CD4-positive, alpha-beta memory T cell (primary cell): ENCODE measurements around the gene CDK5RAP3. TPM values are rescaled to one million over a fixed set of nuclear protein-coding genes. Genes with fewer than 3 reads are reported as not detected.

Source experiments
- CTCF ChIA-PET: fragments of 350-600 bp; sonication (Branson Sonifier 250); formaldehyde crosslinking; loops from one replicate; lab custom pipeline; 2021; ENCODE audit warnings: inconsistent platforms; ENCODE audit not compliant: partially characterized antibody; lab: Charles Lee
- POLR2A ChIA-PET: fragments of 350-600 bp; sonication (Branson Sonifier 250); formaldehyde crosslinking; loops from one replicate; lab custom pipeline; 2021; ENCODE audit not compliant: partially characterized antibody; lab: Charles Lee
- DNase-seq, 5 donors: peaks; one replicate each; pipeline versions ENCODE4 v3.0.0 to v3.0.0-alpha.2; 2020 to 2022; ENCODE audit warnings: mixed read lengths in 1 of 5
- H3K27ac ChIP-seq: one replicate; pipeline ENCODE4 v1.7.0; 2013; ENCODE audit warnings: low read depth, low read length
- H3K27me3 ChIP-seq: 2 replicates; pipeline ENCODE4 v1.7.0; 2013; ENCODE audit warnings: mild to moderate bottlenecking, low read length, moderate library complexity; ENCODE audit not compliant: insufficient read depth
- H3K36me3 ChIP-seq: 2 replicates; pipeline ENCODE4 v1.7.0; 2013; ENCODE audit warnings: mild to moderate bottlenecking, low read length, moderate library complexity; ENCODE audit not compliant: insufficient read depth
- H3K4me1 ChIP-seq: 2 replicates; pipeline ENCODE4 v1.7.0; 2013; ENCODE audit warnings: mild to moderate bottlenecking, low read length, moderate library complexity; ENCODE audit not compliant: insufficient read depth
- H3K4me3 ChIP-seq, 2 donors: one replicate each; pipeline ENCODE4 v1.7.0; 2013; ENCODE audit warnings: low read length in 2 of 2, mild to moderate bottlenecking in 1 of 2
- H3K9me3 ChIP-seq, 2 donors: one replicate each; pipeline ENCODE4 v1.7.0; 2013; ENCODE audit warnings: low read length in 2 of 2, control low read depth in 1 of 2; ENCODE audit not compliant: control insufficient read depth in 1 of 2
- H3K27ac Mint-ChIP-seq, 7 donors: one replicate each; pipeline ENCODE4 v1.8.0; 2020 to 2021; ENCODE audit warnings: mixed read lengths in 7 of 7, mild to moderate bottlenecking in 6 of 7, inconsistent platforms in 3 of 7, moderate library complexity in 3 of 7
- H3K27me3 Mint-ChIP-seq, 2 donors: one replicate each; pipeline ENCODE4 v1.8.0; 2020 to 2021; ENCODE audit warnings: mixed read lengths in 2 of 2
- H3K36me3 Mint-ChIP-seq, 2 donors: one replicate each; pipeline ENCODE4 v1.8.0; 2020 to 2021; ENCODE audit warnings: mixed read lengths in 2 of 2, inconsistent platforms in 1 of 2, mild to moderate bottlenecking in 1 of 2
- H3K4me1 Mint-ChIP-seq, 4 donors: one replicate each; pipeline ENCODE4 v1.8.0; 2020 to 2021; ENCODE audit warnings: mixed read lengths in 4 of 4, mild to moderate bottlenecking in 1 of 4
- H3K4me3 Mint-ChIP-seq, 8 donors: one replicate each; pipeline ENCODE4 v1.8.0; 2020 to 2021; ENCODE audit warnings: mixed read lengths in 8 of 8, mild to moderate bottlenecking in 7 of 8, moderate library complexity in 6 of 8, inconsistent platforms in 3 of 8
- H3K9me3 Mint-ChIP-seq, 8 donors: one replicate each; pipeline ENCODE4 v1.8.0; 2020 to 2021; ENCODE audit warnings: mixed read lengths in 8 of 8, mild to moderate bottlenecking in 5 of 8, inconsistent platforms in 3 of 8, moderate library complexity in 1 of 8
- intact Hi-C: fragments of 100-400 bp; cut with micrococcal nuclease; formaldehyde crosslinking; loops from one replicate; pipeline ENCODE4 v1.15.1; 2023
- polyA plus RNA-seq, 2 donors: library from polyadenylated mRNA; unstranded; fragments of 300-500 nt; fragmentation: Illumina TruSeq; gene quantifications; one replicate each; pipeline ENCODE4 v1.2.3, GENCODE V29; 2021
- total RNA-seq, 2 experiments: library from RNA; stranded (reverse); gene quantifications; one replicate each; pipeline ENCODE4 v1.2.3, GENCODE V29; 2021

CDK5RAP3 gene
- total and polyA plus RNA-seq, 4 experiments from 2014 or later, result 75.1 to 343 (median 220) TPM

DNA sequence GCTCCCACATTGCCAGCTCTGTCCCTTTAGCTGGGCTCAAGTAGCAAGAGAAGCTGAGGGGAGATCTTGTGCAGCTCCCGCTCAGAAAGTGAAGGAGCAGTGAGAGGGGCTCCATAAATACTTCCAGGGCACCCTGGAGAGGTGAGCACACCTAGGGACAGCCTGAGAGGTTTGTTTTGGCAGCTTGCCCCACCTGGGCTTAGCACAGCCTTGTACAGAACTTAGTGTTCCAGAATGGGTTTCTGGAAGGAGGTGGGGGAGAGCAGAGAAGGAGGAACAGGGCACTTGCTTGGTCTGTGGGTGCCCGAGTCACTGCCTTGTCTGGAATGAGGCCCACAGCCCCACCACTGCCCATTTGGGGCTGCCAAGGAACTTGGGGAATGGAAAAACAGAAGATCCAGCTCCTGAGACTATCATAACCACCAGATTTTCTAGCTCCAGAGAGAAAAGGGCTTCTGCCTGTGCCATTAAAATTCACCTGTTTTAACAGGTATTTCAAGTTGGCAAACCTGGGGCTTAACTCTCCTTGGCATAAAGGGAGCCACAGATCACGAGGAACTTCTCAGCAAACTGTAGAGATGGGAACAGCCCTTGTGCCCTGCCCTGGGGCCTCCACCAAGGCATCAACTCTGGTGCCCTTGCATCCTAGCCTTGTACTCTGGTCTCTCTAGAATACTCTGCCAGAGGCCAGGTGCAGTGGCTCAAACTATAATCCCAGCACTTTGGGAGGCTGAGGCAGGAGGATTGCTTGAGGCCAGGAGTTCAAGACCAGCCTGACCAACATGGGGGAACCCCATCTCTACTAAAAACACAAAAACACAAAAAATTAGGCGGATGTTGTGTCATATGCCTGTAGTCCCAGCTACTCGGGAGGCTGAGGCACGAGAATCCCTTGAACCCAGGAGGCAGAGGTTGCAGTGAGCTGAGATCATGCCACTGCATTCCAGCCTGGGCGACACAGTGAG lies 15.1 kb upstream of the CDK5RAP3 start:
- H3K27ac Mint-ChIP-seq, result no peak overlapping the region
- Histone ChIP-seq H3K27me3 (no peaks in the 10 kb centered on the region), H3K4me3 (no peak overlapping the region), H3K27ac (no peak overlapping the region), H3K4me1 (no peaks in the 10 kb centered on the region), H3K36me3 (no peaks in the 10 kb centered on the region), H3K9me3 (no peaks in the 10 kb centered on the region)
- H3K27me3 Mint-ChIP-seq, result no peaks in the 10 kb centered on the region
- no peaks in the 10 kb centered on the region for H3K4me1 Mint-ChIP-seq
- no peaks in the 10 kb centered on the region for H3K9me3 Mint-ChIP-seq
- ChIA-PET CTCF (interaction anchor here (1.2 to 2.5 kb wide), 8 partner anchors 8 to 24 kb away, joined by 3 to 18 read pairs (median 5); partner anchors contain the start of gene CDK5RAP3), POLR2A (interaction anchor here (1.5 kb wide), 1 partner anchor 14 kb away, joined by 3 read pairs; the partner anchor contains the start of gene PNPO)
- DNase-seq, result no peak
- H3K4me3 Mint-ChIP-seq, result no peak overlapping the region
- H3K36me3 Mint-ChIP-seq, result peaks cover 0 to 4% of the 10 kb centered on the region in 2 donors
- intact Hi-C loops, result no loop called here

DNA sequence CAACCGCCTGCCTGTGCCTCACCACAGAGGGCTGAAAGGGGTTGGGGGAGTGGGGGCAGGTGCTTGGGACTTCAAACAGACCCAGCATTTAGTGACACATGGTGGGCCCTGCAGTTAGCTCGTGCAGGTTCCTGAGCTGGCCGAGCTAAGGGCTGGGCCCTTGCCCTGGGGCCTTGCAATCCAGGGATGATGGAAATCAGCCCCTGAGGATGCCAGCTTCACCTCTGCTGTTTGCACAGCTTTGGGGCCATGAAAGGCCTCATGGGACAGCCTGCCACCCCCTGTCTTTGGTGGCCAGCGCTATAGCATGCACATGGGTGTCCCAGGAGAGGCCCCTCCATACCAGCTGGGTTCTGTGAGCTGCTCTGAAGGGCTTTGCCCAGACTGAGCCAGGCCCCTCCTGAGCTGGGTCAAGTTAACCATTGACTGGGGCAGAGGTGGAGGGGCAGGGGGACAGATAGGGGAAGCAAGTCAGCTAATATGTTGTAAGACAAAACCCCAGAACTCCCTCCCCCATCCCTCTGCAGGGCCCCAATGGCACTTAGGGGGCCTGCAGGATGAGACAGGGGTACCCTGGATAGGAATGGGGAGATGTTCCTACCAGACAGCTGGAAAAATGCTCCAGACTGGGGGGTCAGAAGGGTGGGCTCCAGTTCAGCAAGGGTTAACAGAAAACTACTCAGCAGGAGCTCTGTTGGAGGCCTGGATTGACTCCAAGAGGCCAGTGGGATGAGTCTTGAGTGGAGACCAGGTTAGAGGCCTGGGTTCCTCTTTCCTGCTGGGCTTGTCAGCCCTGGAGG lies 13.9 kb upstream of the CDK5RAP3 start:
- H3K4me3 ChIP-seq, result no peak overlapping the region
- CTCF ChIA-PET, result interaction anchor here (0.8 to 2.1 kb wide), 4 partner anchors 9 to 114 kb away, joined by 3 to 16 read pairs (median 8); partner anchors contain the start of gene CDK5RAP3
- POLR2A ChIA-PET, result interaction anchor here (1.5 to 2.4 kb wide), 2 partner anchors 14 to 15 kb away, joined by 3 to 7 read pairs; partner anchors contain the start of genes CDK5RAP3 and PNPO
- no peak overlapping the region for H3K4me3 Mint-ChIP-seq
- intact Hi-C loops, result no loop called here
- H3K36me3 ChIP-seq, result no peaks in the 10 kb centered on the region
- DNase-seq, result no peak
- H3K9me3 Mint-ChIP-seq, result no peaks in the 10 kb centered on the region
- H3K27ac ChIP-seq, result no peak overlapping the region
- H3K4me1 ChIP-seq, result no peaks in the 10 kb centered on the region
- H3K27me3 Mint-ChIP-seq, result no peaks in the 10 kb centered on the region
- H3K36me3 Mint-ChIP-seq, result peaks cover 0 to 4% of the 10 kb centered on the region in 2 donors
- H3K4me1 Mint-ChIP-seq, result no peaks in the 10 kb centered on the region
- H3K9me3 ChIP-seq, result no peaks in the 10 kb centered on the region
- H3K27ac Mint-ChIP-seq, result peak overlapping the region in 1 of 7 donors; percentile 68
- no peaks in the 10 kb centered on the region for H3K27me3 ChIP-seq

DNA sequence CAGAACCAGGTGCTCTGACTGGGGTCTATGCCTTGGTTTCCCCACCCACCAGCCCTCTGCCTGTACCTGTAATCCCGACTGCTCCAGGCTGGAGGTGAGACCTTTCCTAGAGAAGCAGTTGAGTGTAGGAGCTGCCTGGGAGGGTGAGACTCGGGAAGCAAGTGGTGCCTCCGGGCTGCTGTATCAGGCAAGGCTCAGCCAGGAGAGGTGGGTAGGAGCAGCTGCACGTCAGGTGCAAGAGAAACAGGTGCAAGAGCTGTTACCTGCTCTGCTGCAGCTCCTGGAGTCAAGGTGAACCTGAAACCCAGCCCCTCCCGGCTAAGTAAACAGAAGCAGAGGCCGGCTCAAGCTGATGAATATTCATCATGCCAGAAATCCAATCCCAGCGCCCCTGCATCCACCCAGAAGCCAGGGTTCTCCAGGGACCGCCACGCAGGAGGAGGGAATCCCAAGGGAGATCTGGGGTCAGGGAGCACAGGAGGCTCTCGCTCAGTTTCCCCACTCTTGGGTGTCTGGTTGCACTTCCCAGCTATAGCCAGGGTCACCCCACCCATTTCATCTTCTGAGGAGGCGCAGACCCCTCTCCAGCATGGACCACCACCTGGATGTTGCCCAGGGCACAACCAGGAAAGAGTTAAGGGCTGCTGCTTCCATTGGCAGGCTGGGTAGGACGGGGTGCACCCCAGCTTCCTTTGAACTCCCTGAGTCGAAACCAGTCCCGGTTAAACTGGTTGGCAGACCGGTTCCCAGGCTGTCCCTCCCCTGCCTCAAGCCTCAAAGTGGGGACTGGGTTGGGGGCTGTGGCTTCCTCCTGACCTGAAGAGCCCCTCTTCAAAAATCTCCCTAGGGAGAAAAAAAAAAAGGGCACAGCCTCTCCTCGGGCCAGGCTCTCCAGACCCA lies 13.1 kb upstream of the CDK5RAP3 start, which contains the start of gene PRR15L:
Gene PRR15L (minus strand): TSS at position 293 of the 900 bp plus-strand sequence. CDS start 4,649 bp downstream, outside the sequence.
- Mint-ChIP-seq H3K36me3 (peaks cover 0 to 4% of the 10 kb centered on the region in 2 donors), H3K9me3 (no peaks in the 10 kb centered on the region), H3K27ac (peak within 1 kb of the TSS in 1 of 7 donors; percentile 17), H3K4me1 (no peaks in the 10 kb centered on the region), H3K4me3 (no peak within 1 kb of the TSS), H3K27me3 (no peaks in the 10 kb centered on the region)
- Histone ChIP-seq H3K9me3 (no peaks in the 10 kb centered on the region), H3K36me3 (no peaks in the 10 kb centered on the region), H3K27ac (no peak within 1 kb of the TSS), H3K4me1 (no peaks in the 10 kb centered on the region), H3K27me3 (no peaks in the 10 kb centered on the region), H3K4me3 (no peak within 1 kb of the TSS)
- ChIA-PET POLR2A (interaction anchor here (1.5 to 2.4 kb wide), 2 partner anchors 13 to 16 kb away, joined by 3 to 7 read pairs; partner anchors contain the start of genes CDK5RAP3 and PNPO), CTCF (interaction anchor here (0.8 to 2.2 kb wide), 5 partner anchors 10 to 115 kb away, joined by 3 to 16 read pairs (median 8); partner anchors contain the start of gene CDK5RAP3)
- DNase-seq, result no peak
- intact Hi-C loops, result no loop called here

DNA sequence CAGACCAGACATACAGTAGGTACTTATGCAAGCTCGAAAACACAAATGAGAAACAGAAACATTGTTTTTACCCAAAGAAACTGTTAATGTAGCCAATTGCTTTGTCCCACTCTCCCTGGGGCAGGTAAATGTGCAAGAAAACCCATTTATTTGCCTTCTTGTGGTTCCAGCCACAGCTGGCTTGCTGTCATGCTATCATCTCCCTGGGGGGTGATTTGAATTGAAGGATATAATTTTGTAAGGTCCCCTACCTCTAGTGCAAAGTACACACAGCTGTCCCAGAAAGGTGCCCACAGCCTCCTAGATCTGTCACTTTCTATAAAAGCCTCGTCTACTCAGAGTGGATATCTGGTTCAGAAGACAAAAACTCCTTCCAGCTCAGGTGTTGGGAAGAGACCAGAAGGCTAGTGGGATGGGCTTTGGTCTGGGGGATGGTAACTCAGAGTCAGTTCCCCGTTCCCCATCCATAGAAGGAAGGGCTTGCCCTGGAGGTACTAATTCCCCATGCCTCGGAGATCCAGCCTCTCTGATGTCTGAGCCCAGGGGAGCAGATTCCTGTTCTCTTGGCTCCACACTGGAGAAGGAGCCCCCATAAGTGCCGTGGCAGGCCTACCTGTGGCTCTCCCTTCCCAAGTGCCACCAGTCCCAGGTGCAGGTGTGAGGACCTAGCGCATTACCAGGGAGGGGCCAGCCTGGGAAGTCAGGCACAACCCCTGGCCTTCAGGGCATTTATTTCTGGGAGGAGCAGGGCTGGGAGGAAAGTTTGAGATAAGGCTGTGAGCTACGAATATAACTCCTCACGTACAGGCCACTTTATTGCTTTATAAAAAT lies 10.9 kb upstream of the CDK5RAP3 start:
- Mint-ChIP-seq H3K36me3 (no peaks in the 10 kb centered on the region), H3K4me1 (no peaks in the 10 kb centered on the region), H3K4me3 (no peak overlapping the region), H3K27me3 (no peaks in the 10 kb centered on the region), H3K27ac (no peak overlapping the region), H3K9me3 (peaks cover 0 to 1% (median 0%) of the 10 kb centered on the region in 8 donors)
- no peak for DNase-seq
- Histone ChIP-seq H3K4me1 (no peaks in the 10 kb centered on the region), H3K36me3 (no peaks in the 10 kb centered on the region), H3K27ac (no peak overlapping the region), H3K4me3 (no peak overlapping the region), H3K27me3 (no peaks in the 10 kb centered on the region), H3K9me3 (no peaks in the 10 kb centered on the region)
- ChIA-PET CTCF (interaction anchor here (0.9 to 2.5 kb wide), 3 partner anchors 10 to 19 kb away, joined by 3 to 34 read pairs (median 8); partner anchors contain the start of gene CDK5RAP3), POLR2A (interaction anchor here (1.2 kb wide), 1 partner anchor 10 kb away, joined by 4 read pairs; no protein-coding TSS in a partner anchor)
- intact Hi-C loops, result no loop called here

DNA sequence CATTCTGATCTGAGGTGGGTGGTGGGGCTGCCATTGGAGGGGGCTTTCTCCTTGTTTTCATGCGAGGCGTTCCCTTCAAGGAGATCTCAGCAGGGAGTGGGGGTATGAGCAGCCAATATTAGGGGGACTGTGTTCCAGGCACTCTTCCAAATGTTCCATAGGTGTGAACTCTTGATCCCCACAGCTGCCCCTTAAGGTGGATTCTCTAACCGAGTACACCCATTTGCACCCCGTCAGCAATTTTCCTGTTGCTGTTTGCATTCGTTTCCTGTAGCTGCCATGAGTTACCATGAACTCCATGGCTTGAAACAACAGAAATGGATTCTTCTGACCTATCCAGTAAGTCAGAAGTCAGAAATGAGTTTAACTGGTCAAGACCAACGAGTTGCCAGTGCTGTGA lies 9.5 kb upstream of the CDK5RAP3 start:
- intact Hi-C loops, result no loop called here
- no peaks in the 10 kb centered on the region for H3K4me1 ChIP-seq
- Mint-ChIP-seq H3K4me1 (no peaks in the 10 kb centered on the region), H3K27me3 (no peaks in the 10 kb centered on the region), H3K27ac (peak overlapping the region in 1 of 7 donors; percentile 9), H3K9me3 (peaks cover 0 to 1% (median 0%) of the 10 kb centered on the region in 8 donors), H3K4me3 (no peak overlapping the region), H3K36me3 (no peaks in the 10 kb centered on the region)
- H3K27ac ChIP-seq, result no peak overlapping the region
- DNase-seq, result no peak
- POLR2A ChIA-PET, result interaction anchor here (0.9 to 1.4 kb wide), 2 partner anchors 9 to 13 kb away, joined by 3 to 6 read pairs; partner anchors contain the start of gene CDK5RAP3
- no peaks in the 10 kb centered on the region for H3K9me3 ChIP-seq
- no peaks in the 10 kb centered on the region for H3K27me3 ChIP-seq
- no peaks in the 10 kb centered on the region for H3K36me3 ChIP-seq
- CTCF ChIA-PET, result interaction anchor here (1.4 kb wide), 1 partner anchor 10 kb away, joined by 3 read pairs; the partner anchor contains the start of gene CDK5RAP3
- H3K4me3 ChIP-seq, result no peak overlapping the region
